ENCODE results near the gene RASL11B. TPM values are rescaled to one million over a fixed set of nuclear protein-coding genes. Genes with fewer than 3 reads are reported as not detected.
A peak's percentile ranks its signal among the peaks of the same experiment; 100 is the strongest.

The RASL11B gene
- total and polyA plus RNA-seq, 9 of the 15 experiments (the other 6 are each of a cell fraction or from before 2014, with no cell fraction given): 0.24 to 1.5 (median 0.53) TPM

- TF ChIP-seq ZBTB9 (CRISPR knock-in tag; IDR thresholded peaks at IDR 0.05): no peak
These were observed 45.4 kb downstream of the RASL11B start (continued) for GRCh38 chr4:52907510-52907909.

GRCh38 chr4:52910115-52910514 lies 48.0 kb downstream of the RASL11B start:
- H3K9ac ChIP-seq (ENCODE audit: insufficient read depth in 1 of 2, low read depth in 2 of 2, low read length in 2 of 2): no peak overlapping the region
- no peak overlapping the region for H3K4me3 ChIP-seq
- H3K4me2 ChIP-seq (ENCODE audit: insufficient read depth, low read length): no peak overlapping the region
- H2AFZ ChIP-seq (ENCODE audit: low read depth, low read length): no peak overlapping the region
- FAIRE-seq (peak; percentile 52), DNase-seq (ENCODE audit: extremely low read depth in 1 of 4, low spot score in 3 of 4) (no peak), ATAC-seq (no peak)
- H4K20me1 ChIP-seq (replicated peaks; ENCODE audit: control insufficient read depth, insufficient read depth, low read length): no peaks in the 10 kb centered on the region
- H3K79me2 ChIP-seq (ENCODE audit: control insufficient read depth, insufficient read depth, low read length): no peaks in the 10 kb centered on the region
- H3K36me3 ChIP-seq (ENCODE audit: control insufficient read depth, insufficient read depth, low read length): no peaks in the 10 kb centered on the region; the same call in 1 of the 3 replicates
- no peaks in the 10 kb centered on the region for H3K27me3 ChIP-seq (ENCODE audit: control insufficient read depth in 2 of 2, insufficient read depth in 2 of 2, low read length in 2 of 2)
- H3K9me1 ChIP-seq (ENCODE audit: control insufficient read depth, insufficient read depth, low read length): no peaks in the 10 kb centered on the region
- TF ChIP-seq ESRRB (CRISPR knock-in tag; IDR thresholded peaks at IDR 0.05; ENCODE audit: borderline replicate concordance): no peak
- no peak for TF ChIP-seq SFPQ (IDR thresholded peaks at IDR 0.05; ENCODE audit: low read depth, low read length)
- no peak for TF ChIP-seq THRA (IDR thresholded peaks at IDR 0.05)
- TF ChIP-seq ZNF57 (CRISPR knock-in tag; IDR thresholded peaks at IDR 0.05): no peak
- no peak for TF ChIP-seq CAMTA2 (CRISPR knock-in tag; conservative IDR thresholded peaks at IDR 0.05)
- TF ChIP-seq TFAM (CRISPR knock-in tag; conservative IDR thresholded peaks at IDR 0.05): no peak
- no peak for TF ChIP-seq SMARCA5 (IDR thresholded peaks at IDR 0.05)
- no peak for TF ChIP-seq TEAD2 (tag; IDR thresholded peaks at IDR 0.05)
- no TSS peak for BruUV-seq (replicated peaks)
- POLR2A ChIA-PET: no interaction called here
- no peak overlapping the region for H3K27ac ChIP-seq (ENCODE audit: extremely low read depth, low read depth, low read length)
- CTCF ChIA-PET (ENCODE audit: low intra/inter-chr PET ratio): no interaction called here
- H3K9me3 ChIP-seq (replicated peaks; ENCODE audit: control insufficient read depth, insufficient read depth, low read depth, low read length): no peaks in the 10 kb centered on the region
- intact Hi-C loops (cut with micrococcal nuclease) (loop anchor here (5.0 kb wide), 1 partner anchor 72 kb away; no protein-coding TSS in a partner anchor), in situ Hi-C loops (cut with MboI) (no loop called here)
- H3K4me1 ChIP-seq (replicated peaks in 1 of 2; ENCODE audit: control insufficient read depth in 2 of 2, insufficient read depth in 2 of 2, low read length in 2 of 2): no peaks in the 10 kb centered on the region

Data from K562 (cell line).